ENCODE measurements around the gene PRRC2B. TPM values are rescaled to one million over a fixed set of nuclear protein-coding genes. Genes with fewer than 3 reads are reported as not detected.

Gene PRRC2B
- total and polyA plus RNA-seq, 3 donors from 2014 or later = 111 to 213 (median 175) TPM

DNA sequence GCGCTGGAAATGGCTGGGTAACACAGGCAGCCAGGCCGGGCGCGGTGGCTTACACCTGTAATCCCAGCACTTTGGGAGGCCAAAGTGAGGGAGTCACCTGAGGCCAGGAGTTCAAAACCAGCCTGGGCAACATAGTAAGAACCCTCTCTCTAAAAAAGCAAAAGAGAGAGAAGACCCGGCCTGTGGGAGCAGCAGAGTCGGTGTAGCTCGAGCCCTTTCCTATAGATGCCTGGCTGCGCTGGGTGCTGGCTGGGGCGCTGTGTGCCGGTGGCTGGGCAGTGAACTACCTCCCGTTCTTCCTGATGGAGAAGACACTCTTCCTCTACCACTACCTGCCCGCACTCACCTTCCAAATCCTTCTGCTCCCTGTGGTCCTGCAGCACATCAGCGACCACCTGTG, 127.9 kb downstream of the PRRC2B start:
- Histone ChIP-seq H3K9me3 (no peaks in the 10 kb centered on the region), H3K4me3 (no peak overlapping the region), H3K36me3 (ENCODE audit: low read depth, missing control alignments) (no peaks in the 10 kb centered on the region), H3K4me1 (no peaks in the 10 kb centered on the region), H3K27me3 (no peaks in the 10 kb centered on the region), H3K27ac (no peak overlapping the region)
- intact Hi-C loops (cut with DNase I; ENCODE audit: low total_unique reads) = no loop called here
- 95 to 97% methylated on average over 12 to 13 of the region's 13 CpGs for WGBS, 2 donors
- TF ChIP-seq POLR2A (IDR thresholded peaks at IDR 0.05) = no peak
- TF ChIP-seq, protein P1, sequence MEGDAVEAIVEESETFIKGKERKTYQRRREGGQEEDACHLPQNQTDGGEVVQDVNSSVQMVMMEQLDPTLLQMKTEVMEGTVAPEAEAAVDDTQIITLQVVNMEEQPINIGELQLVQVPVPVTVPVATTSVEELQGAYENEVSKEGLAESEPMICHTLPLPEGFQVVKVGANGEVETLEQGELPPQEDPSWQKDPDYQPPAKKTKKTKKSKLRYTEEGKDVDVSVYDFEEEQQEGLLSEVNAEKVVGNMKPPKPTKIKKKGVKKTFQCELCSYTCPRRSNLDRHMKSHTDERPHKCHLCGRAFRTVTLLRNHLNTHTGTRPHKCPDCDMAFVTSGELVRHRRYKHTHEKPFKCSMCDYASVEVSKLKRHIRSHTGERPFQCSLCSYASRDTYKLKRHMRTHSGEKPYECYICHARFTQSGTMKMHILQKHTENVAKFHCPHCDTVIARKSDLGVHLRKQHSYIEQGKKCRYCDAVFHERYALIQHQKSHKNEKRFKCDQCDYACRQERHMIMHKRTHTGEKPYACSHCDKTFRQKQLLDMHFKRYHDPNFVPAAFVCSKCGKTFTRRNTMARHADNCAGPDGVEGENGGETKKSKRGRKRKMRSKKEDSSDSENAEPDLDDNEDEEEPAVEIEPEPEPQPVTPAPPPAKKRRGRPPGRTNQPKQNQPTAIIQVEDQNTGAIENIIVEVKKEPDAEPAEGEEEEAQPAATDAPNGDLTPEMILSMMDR (IDR thresholded peaks at IDR 0.05) = no peak
- no peak for DNase-seq

DNA sequence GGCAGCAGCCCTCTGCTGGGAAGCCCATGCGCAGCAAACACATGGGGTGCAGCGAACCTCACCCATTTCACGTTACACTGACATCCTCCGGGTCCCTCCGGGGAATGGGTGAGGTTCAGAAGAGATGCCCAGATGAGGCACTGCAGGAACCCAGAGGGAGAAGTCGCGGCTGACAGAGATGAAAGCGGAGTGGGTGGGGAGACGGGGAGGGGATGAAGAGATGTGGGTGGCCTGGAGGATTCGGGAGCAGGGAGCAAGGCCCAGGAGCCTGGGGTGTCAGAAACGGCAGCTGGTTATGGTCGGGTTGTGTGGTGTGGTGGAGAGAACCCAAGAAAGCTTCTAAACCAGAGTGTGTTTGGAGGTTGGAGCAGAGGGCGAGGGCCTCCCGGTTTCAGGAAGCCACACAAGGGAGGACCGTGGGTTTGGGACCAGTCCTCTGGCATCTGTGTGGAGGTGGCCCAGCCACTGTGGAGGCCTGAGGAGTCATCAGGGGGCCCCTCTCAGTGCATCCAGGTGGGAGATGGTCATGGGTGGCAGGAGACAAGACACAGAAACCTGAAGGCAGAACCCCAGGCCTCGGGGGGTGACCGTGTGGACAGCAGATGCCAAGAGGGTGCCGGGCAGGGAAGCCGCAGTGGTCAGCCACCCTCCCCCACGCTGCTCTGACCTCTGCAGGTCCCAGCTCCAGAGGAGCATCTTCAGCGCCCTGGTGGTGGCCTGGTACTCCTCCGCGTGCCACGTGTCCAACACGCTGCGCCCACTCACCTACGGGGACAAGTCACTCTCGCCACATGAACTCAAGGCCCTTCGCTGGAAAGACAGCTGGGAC, 128.6 kb downstream of the PRRC2B start:
- TF ChIP-seq, protein P1 (IDR thresholded peaks at IDR 0.05) = no peak
- TF ChIP-seq POLR2A (IDR thresholded peaks at IDR 0.05) = no peak
- Histone ChIP-seq H3K4me3 (no peak overlapping the region), H3K27me3 (no peaks in the 10 kb centered on the region), H3K27ac (no peak overlapping the region), H3K4me1 (no peaks in the 10 kb centered on the region), H3K9me3 (no peaks in the 10 kb centered on the region), H3K36me3 (ENCODE audit: low read depth, missing control alignments) (no peaks in the 10 kb centered on the region)
- no peak for DNase-seq
- intact Hi-C loops (cut with DNase I; ENCODE audit: low total_unique reads) = no loop called here
- 89% methylated on average over 24 to 29 of the region's 29 CpGs for WGBS, 2 donors

DNA sequence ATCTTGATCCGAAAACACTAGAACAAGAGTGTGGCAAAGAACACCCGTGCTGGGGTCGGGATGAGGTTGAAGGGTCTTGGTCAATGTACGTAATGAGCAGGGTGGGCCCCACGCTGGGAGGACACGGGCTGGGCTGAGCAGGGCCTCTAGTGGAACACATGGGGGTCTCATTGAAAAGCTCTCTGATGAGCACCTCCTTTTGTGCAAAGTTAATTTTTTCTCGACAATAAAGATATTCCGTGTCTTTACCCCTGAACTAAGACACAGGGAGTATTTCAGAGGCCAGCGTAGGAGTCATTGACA, 129.2 kb downstream of the PRRC2B start:
- Histone ChIP-seq H3K27ac (no peak overlapping the region), H3K36me3 (ENCODE audit: low read depth, missing control alignments) (no peaks in the 10 kb centered on the region), H3K27me3 (no peaks in the 10 kb centered on the region), H3K4me3 (no peak overlapping the region), H3K9me3 (no peaks in the 10 kb centered on the region), H3K4me1 (no peaks in the 10 kb centered on the region)
- WGBS, 2 donors = 87 to 89% methylated on average over 9 of the region's 9 CpGs
- intact Hi-C loops (cut with DNase I; ENCODE audit: low total_unique reads) = no loop called here
- no peak for TF ChIP-seq POLR2A (IDR thresholded peaks at IDR 0.05)
- TF ChIP-seq, protein P1 (IDR thresholded peaks at IDR 0.05) = no peak
- no peak for DNase-seq

DNA sequence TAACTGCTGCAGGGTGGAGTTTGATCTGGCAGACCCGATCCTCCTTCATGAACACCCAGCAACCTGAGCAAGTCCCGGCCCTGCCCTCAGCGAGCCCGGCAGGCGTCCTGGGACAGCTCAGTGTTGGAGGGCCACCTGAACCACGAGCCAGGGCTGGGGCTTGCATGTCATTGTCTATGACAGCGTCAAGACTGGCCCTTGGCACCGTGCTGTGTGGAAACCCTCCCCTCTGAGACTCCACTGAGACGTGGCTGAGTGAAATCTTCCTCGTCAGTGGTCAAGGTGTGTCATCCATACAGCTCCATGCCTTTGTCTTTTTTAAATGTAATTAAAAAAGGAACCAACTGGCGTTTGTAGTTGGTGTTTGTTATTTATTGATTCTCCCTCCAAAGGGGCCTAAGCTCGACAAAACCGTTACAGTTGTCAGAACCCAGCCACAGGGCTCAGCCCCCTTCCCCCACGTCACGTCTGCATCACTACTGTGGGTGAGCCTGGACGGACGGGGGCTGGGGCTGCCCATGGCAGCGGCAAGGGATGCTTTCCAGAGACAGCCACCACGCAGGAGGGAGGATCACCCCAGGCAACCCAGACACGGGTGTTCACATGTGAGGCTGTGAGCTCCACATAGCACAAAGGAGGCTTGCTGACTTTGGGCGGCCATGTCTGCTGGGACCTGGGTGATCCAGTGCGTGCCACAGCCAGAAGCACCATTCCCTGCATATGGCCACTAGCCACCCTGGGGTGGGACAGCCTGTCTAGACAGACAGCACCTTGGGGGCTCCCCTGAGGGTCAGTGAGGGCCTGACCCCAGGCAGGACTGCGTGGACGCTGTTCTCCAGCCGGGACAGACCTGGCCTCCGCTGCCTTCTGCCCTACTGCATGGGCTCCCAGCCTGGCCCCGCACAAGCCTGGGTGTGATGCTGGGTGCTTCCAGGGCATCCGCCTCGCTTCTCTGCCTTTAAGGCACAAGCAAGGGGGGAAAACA, 129.9 kb downstream of the PRRC2B start:
- TF ChIP-seq, protein P1 (IDR thresholded peaks at IDR 0.05) = no peak
- TF ChIP-seq POLR2A (IDR thresholded peaks at IDR 0.05) = no peak
- Histone ChIP-seq H3K27ac (no peak overlapping the region), H3K36me3 (ENCODE audit: low read depth, missing control alignments) (no peaks in the 10 kb centered on the region), H3K4me1 (no peaks in the 10 kb centered on the region), H3K9me3 (no peaks in the 10 kb centered on the region), H3K27me3 (no peaks in the 10 kb centered on the region), H3K4me3 (no peak overlapping the region)
- intact Hi-C loops (cut with DNase I; ENCODE audit: low total_unique reads) = no loop called here
- DNase-seq = no peak
- 82% methylated on average over 20 to 29 of the region's 29 CpGs for WGBS, 2 donors

All from testis (tissue), 3 donors.